Adrenal gland (tissue), 5 donors: ENCODE measurements around the gene ZNF169.
"Not testable (repeated sequence)": the region's sequence is repeated elsewhere in the genome, so short reads cannot be mapped to it uniquely, and the experiment has no call there.

Experiments
- CTCF ChIP-seq, 6 experiments: fragments of 450-650 bp in 4 of 6; fragments of 200-600 bp in 2 of 6; sonication (generic) in 1 of 6; IDR thresholded peaks; 1 replicate in 5 of 6; 2 replicates in 1 of 6; pipeline versions ENCODE4 v1.5.1 to v1.8.0; 2016 to 2021; ENCODE audit warnings: antibody characterized with exemption in 6 of 6, mild to moderate bottlenecking in 2 of 6, moderate library complexity in 1 of 6
- POLR2A ChIP-seq, 2 donors: fragments of 450-650 bp; IDR thresholded peaks; one replicate each; pipeline ENCODE4 v1.6.1; 2017; ENCODE audit warnings: antibody characterized with exemption in 2 of 2, mild to moderate bottlenecking in 2 of 2, moderate library complexity in 1 of 2
- donor health status: DM: no; HTN: no; CAD: no.

- TF ChIP-seq CTCF, POLR2A (IDR thresholded peaks at IDR 0.05): not testable (repeated sequence)
Measured at GRCh38 chr9:94225413-94225812, 33.7 kb upstream of the ZNF169 start.
